Cardiac atrium fibroblast (primary cell): Measurements from ENCODE around the gene KCNQ1OT1. TPM values are rescaled to one million over a fixed set of nuclear protein-coding genes. Genes with fewer than 3 reads are reported as not detected.

Experiments
- total RNA-seq: library from RNA; depleted of rRNA; stranded (reverse); fragments of >200 nt; gene quantifications from 2 replicates; pipeline ENCODE4 v1.2.3, GENCODE V29; 2015

Gene KCNQ1OT1
- 1.3 and 1.4 TPM in 2 replicates for total RNA-seq

DNA sequence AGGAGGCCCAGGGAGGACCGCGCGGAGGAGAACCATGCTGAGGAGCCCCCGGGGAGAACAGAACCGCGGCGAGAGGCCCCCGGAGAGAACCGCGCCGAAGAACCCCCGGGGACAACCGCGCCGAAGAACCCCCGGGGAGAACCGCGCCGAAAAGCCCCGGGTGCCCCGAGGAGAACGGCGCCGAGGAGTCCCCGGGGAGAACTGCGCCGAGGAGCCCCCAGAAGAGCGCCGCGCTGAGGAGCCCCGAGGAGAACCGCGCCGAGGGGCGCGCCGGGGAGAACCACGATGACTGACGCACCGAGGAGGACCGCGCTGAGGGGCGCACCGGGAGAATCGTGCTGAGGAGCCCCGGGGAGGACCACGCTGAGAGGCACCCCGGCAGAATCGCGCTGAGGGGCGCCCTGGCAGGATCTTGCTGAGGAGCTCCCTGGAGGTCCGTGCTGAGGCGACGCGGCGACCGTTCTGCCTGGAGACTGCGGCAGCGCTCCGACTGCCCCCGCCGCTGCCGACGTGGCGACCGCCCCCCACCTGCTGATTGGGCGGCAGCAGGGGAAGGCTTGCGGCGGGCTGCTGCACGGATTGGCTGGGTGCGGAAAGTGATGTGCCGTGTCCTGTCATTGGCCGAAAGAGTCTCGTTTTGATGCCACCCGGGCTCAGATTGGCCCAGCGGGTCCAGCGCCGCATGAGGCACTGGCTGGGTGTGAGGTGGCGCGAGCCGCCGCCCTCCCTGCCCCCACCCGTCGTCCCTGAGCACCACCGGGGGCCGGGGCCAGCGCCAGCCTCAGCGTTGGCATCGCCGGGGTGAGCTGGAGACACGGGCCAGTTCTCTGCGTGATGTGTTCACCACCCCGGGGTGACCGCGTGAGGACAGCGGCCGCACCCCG, at the start of gene KCNQ1OT1:
Gene KCNQ1OT1 (minus strand): TSS at position 464 of the 884 bp plus-strand sequence.

Other genes starting within 250 kb of the KCNQ1OT1 start
- gene CDKN1C, start 185.8 kb upstream of the KCNQ1OT1 start, total RNA-seq, result 31.9 and 90.1 TPM in 2 replicates
- 14.4 and 24.8 TPM in 2 replicates for gene PHLDA2, start 229.4 kb upstream of the KCNQ1OT1 start, total RNA-seq